ENCODE results near the gene PAQR6. TPM values are rescaled to one million over a fixed set of nuclear protein-coding genes. Genes with fewer than 3 reads are reported as not detected.

The PAQR6 gene
- total RNA-seq, 4 donors from 2014 or later: 0.74 to 3.4 (median 1.6) TPM

GRCh38 chr1:156266051-156266450 lies 18.2 kb upstream of the PAQR6 start:
- TF ChIP-seq, protein P1, sequence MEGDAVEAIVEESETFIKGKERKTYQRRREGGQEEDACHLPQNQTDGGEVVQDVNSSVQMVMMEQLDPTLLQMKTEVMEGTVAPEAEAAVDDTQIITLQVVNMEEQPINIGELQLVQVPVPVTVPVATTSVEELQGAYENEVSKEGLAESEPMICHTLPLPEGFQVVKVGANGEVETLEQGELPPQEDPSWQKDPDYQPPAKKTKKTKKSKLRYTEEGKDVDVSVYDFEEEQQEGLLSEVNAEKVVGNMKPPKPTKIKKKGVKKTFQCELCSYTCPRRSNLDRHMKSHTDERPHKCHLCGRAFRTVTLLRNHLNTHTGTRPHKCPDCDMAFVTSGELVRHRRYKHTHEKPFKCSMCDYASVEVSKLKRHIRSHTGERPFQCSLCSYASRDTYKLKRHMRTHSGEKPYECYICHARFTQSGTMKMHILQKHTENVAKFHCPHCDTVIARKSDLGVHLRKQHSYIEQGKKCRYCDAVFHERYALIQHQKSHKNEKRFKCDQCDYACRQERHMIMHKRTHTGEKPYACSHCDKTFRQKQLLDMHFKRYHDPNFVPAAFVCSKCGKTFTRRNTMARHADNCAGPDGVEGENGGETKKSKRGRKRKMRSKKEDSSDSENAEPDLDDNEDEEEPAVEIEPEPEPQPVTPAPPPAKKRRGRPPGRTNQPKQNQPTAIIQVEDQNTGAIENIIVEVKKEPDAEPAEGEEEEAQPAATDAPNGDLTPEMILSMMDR (IDR thresholded peaks at IDR 0.05): no peak
- ATAC-seq (ENCODE audit: low FRiP score): no peak
- no peak for DNase-seq (ENCODE audit: low spot score)

GRCh38 chr1:156263288-156263655 lies 15.4 kb upstream of the PAQR6 start:
- DNase-seq (ENCODE audit: low spot score) (no peak), ATAC-seq (ENCODE audit: low FRiP score) (no peak)
- TF ChIP-seq, protein P1 (IDR thresholded peaks at IDR 0.05): no peak

- no peak for ATAC-seq (ENCODE audit: low FRiP score)
- DNase-seq (ENCODE audit: low spot score): no peak
- TF ChIP-seq, protein P1 (IDR thresholded peaks at IDR 0.05): no peak
Measured at GRCh38 chr1:156262461-156263287, 14.8 kb upstream of the PAQR6 start.

- DNase-seq (ENCODE audit: low spot score) (no peak), ATAC-seq (ENCODE audit: low FRiP score) (no peak)
- TF ChIP-seq, protein P1 (IDR thresholded peaks at IDR 0.05): no peak
Measured at GRCh38 chr1:156260896-156261295, 13.0 kb upstream of the PAQR6 start.

DNA sequence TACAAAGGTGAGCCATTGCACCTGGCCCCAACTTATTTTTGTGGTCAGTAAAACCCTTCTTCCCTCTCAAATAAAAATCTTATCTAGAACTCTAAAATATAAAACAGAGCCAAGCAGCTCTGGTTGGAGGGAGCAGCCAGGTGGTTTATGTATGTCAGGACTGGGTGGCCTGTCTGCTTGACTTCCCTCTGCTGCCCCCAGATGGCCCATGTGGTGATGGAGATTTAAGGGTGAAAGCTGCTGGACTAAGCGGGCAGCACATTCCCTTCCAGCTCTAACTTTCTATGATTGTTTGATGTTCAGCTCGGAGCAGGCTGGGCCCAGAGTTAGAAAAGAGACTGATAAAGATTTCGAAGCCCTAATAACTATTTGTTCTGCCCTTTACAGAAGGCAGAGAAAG lies 11.9 kb upstream of the PAQR6 start:
- TF ChIP-seq, protein P1 (IDR thresholded peaks at IDR 0.05): no peak
- no peak for ATAC-seq (ENCODE audit: low FRiP score)
- no peak for DNase-seq (ENCODE audit: low spot score)

- TF ChIP-seq, protein P1 (IDR thresholded peaks at IDR 0.05): no peak
- no peak for DNase-seq (ENCODE audit: low spot score)
- ATAC-seq (ENCODE audit: low FRiP score): no peak
Measured at GRCh38 chr1:156258859-156259258, 11.0 kb upstream of the PAQR6 start.

GRCh38 chr1:156257711-156258110 lies 9.9 kb upstream of the PAQR6 start:
- ATAC-seq (ENCODE audit: low FRiP score) (no peak), DNase-seq (ENCODE audit: low spot score) (no peak)
- TF ChIP-seq, protein P1 (IDR thresholded peaks at IDR 0.05): no peak
